SU-DHL-6 (cell line): Measurements from ENCODE around the gene ANAPC2.

Experiments
- H2AFZ ChIP-seq: fragments of 200-600 bp; sonication (generic); 2 replicates; pipeline ENCODE4 v1.6.1; 2014; ENCODE audit warnings: low read depth, mild to moderate bottlenecking, moderate library complexity, mixed read lengths, antibody characterized with exemption, low read length; ENCODE audit not compliant: severe bottlenecking
- H3F3A ChIP-seq: fragments of 200-600 bp; shearing (Covaris generic); 2 replicates; pipeline ENCODE4 v1.6.0; 2016; ENCODE audit warnings: antibody characterized with exemption, mild to moderate bottlenecking; ENCODE audit not compliant: insufficient read depth
- H3K27ac ChIP-seq: fragments of 200-600 bp; sonication (generic); 2 replicates; pipeline ENCODE4 v1.5.1; 2016; ENCODE audit warnings: low read depth, mild to moderate bottlenecking, low read length, moderate library complexity, mixed read lengths
- H3K27me3 ChIP-seq: fragments of 200-600 bp; sonication (generic), shearing (Covaris generic); 2 replicates; pipeline ENCODE4 v1.6.0; 2014; ENCODE audit warnings: mild to moderate bottlenecking, low read length
- H3K36me3 ChIP-seq: fragments of 200-600 bp; sonication (generic); 2 replicates; pipeline ENCODE4 v1.6.1; 2014; ENCODE audit warnings: mild to moderate bottlenecking, low read length, mixed read lengths
- H3K4me2 ChIP-seq: fragments of 300-600, 200-600 bp; shearing (Covaris generic), sonication (generic); 2 replicates; pipeline ENCODE4 v1.6.0; 2014; ENCODE audit warnings: low read length, low read depth, mild to moderate bottlenecking; ENCODE audit not compliant: poor library complexity, severe bottlenecking
- H3K4me3 ChIP-seq: fragments of 200-600 bp; sonication (generic); 2 replicates; pipeline ENCODE4 v1.5.1; 2014; ENCODE audit warnings: antibody characterized with exemption, low read length, mild to moderate bottlenecking, mixed read lengths; ENCODE audit not compliant: insufficient read depth, poor library complexity, severe bottlenecking
- H3K79me2 ChIP-seq: fragments of 200-600 bp; sonication (generic); 2 replicates; pipeline ENCODE4 v1.6.1; 2014; ENCODE audit warnings: mild to moderate bottlenecking, low read length, moderate library complexity; ENCODE audit not compliant: insufficient read depth
- H3K9ac ChIP-seq: fragments of 200-600 bp; sonication (generic); 2 replicates; pipeline ENCODE4 v1.7.0; 2014; ENCODE audit warnings: mild to moderate bottlenecking, low read length
- H3K9me2 ChIP-seq: fragments of 200-600 bp; sonication (generic); replicated peaks from 2 replicates; pipeline ENCODE4 v1.6.1; 2014; ENCODE audit warnings: low read length; ENCODE audit not compliant: insufficient read depth
- H3K9me3 ChIP-seq: fragments of 200-600 bp; sonication (generic); 2 replicates; pipeline ENCODE4 v1.6.1; 2014; ENCODE audit warnings: low read length, mixed read lengths; ENCODE audit not compliant: insufficient read depth
- H4K20me1 ChIP-seq: fragments of 200-600 bp; sonication (generic); 2 replicates; pipeline ENCODE4 v1.6.1; 2014; ENCODE audit warnings: low read depth, mild to moderate bottlenecking, antibody characterized with exemption, low read length, moderate library complexity, mixed read lengths
- EZH2phosphoT487 ChIP-seq: fragments of 200-600 bp; sonication (generic), shearing (Covaris generic); conservative IDR thresholded peaks from 2 replicates; pipeline ENCODE4 v1.6.1; 2018; ENCODE audit warnings: mild to moderate bottlenecking, antibody characterized with exemption, low read length, moderate library complexity, mixed read lengths
- TF ChIP-seq, protein P1 (sequence below): fragments of 200-600 bp; sonication (generic); IDR thresholded peaks from one replicate; pipeline ENCODE4 v1.5.1; 2017; ENCODE audit warnings: antibody characterized with exemption, mild to moderate bottlenecking, low read length, moderate library complexity; ENCODE audit not compliant: insufficient read depth, poor library complexity, severe bottlenecking

The ANAPC2 gene

GRCh38 chr9:137231372-137232039 lies 43.1 kb upstream of the ANAPC2 start:
- Histone ChIP-seq H3K4me2 (no peak overlapping the region), H3K27me3 (no peaks in the 10 kb centered on the region), H3K9me2 (no peaks in the 10 kb centered on the region), H3K9me3 (no peaks in the 10 kb centered on the region), H3F3A (no peaks in the 10 kb centered on the region), H3K9ac (no peak overlapping the region), H2AFZ (no peak overlapping the region), H3K27ac (no peak overlapping the region), H3K79me2 (no peaks in the 10 kb centered on the region), H3K4me3 (no peak overlapping the region), H4K20me1 (no peaks in the 10 kb centered on the region), H3K36me3 (no peaks in the 10 kb centered on the region)
- TF ChIP-seq, protein P1, sequence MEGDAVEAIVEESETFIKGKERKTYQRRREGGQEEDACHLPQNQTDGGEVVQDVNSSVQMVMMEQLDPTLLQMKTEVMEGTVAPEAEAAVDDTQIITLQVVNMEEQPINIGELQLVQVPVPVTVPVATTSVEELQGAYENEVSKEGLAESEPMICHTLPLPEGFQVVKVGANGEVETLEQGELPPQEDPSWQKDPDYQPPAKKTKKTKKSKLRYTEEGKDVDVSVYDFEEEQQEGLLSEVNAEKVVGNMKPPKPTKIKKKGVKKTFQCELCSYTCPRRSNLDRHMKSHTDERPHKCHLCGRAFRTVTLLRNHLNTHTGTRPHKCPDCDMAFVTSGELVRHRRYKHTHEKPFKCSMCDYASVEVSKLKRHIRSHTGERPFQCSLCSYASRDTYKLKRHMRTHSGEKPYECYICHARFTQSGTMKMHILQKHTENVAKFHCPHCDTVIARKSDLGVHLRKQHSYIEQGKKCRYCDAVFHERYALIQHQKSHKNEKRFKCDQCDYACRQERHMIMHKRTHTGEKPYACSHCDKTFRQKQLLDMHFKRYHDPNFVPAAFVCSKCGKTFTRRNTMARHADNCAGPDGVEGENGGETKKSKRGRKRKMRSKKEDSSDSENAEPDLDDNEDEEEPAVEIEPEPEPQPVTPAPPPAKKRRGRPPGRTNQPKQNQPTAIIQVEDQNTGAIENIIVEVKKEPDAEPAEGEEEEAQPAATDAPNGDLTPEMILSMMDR: no peak
- no peak for TF ChIP-seq EZH2phosphoT487

GRCh38 chr9:137230705-137231371 lies 42.5 kb upstream of the ANAPC2 start, which contains the start of gene SLC34A3:
Gene SLC34A3, plus strand, starts transcription at chr9:137230901. Its CDS starts 802 bp downstream, at chr9:137231703.
- no peak within 1 kb of the TSS for H3K27ac ChIP-seq
- no peaks in the 10 kb centered on the region for H3K9me3 ChIP-seq
- no peaks in the 10 kb centered on the region for H3K27me3 ChIP-seq
- no peaks in the 10 kb centered on the region for H3K79me2 ChIP-seq
- TF ChIP-seq, protein P1: no peak
- TF ChIP-seq EZH2phosphoT487: no peak
- no peak within 1 kb of the TSS for H3K4me2 ChIP-seq
- no peaks in the 10 kb centered on the region for H4K20me1 ChIP-seq
- H3F3A ChIP-seq: no peaks in the 10 kb centered on the region
- H3K4me3 ChIP-seq: no peak within 1 kb of the TSS
- no peaks in the 10 kb centered on the region for H3K36me3 ChIP-seq
- H2AFZ ChIP-seq: no peak within 1 kb of the TSS
- no peaks in the 10 kb centered on the region for H3K9me2 ChIP-seq
- no peak within 1 kb of the TSS for H3K9ac ChIP-seq

GRCh38 chr9:137229903-137230704 lies 41.7 kb upstream of the ANAPC2 start:
- H3K4me3 ChIP-seq: no peak overlapping the region
- no peaks in the 10 kb centered on the region for H4K20me1 ChIP-seq
- H2AFZ ChIP-seq: no peak overlapping the region
- TF ChIP-seq, protein P1: no peak
- no peaks in the 10 kb centered on the region for H3K79me2 ChIP-seq
- H3K9ac ChIP-seq: no peak overlapping the region
- no peaks in the 10 kb centered on the region for H3K27me3 ChIP-seq
- no peaks in the 10 kb centered on the region for H3K9me3 ChIP-seq
- H3K4me2 ChIP-seq: no peak overlapping the region
- H3F3A ChIP-seq: no peaks in the 10 kb centered on the region
- no peaks in the 10 kb centered on the region for H3K36me3 ChIP-seq
- no peaks in the 10 kb centered on the region for H3K9me2 ChIP-seq
- no peak overlapping the region for H3K27ac ChIP-seq
